ENCODE data around the gene CGNL1. TPM values are rescaled to one million over a fixed set of nuclear protein-coding genes. Genes with fewer than 3 reads are reported as not detected.

CGNL1 gene
- total RNA-seq, 1 donor from 2014 or later: 3.0 TPM

DNA sequence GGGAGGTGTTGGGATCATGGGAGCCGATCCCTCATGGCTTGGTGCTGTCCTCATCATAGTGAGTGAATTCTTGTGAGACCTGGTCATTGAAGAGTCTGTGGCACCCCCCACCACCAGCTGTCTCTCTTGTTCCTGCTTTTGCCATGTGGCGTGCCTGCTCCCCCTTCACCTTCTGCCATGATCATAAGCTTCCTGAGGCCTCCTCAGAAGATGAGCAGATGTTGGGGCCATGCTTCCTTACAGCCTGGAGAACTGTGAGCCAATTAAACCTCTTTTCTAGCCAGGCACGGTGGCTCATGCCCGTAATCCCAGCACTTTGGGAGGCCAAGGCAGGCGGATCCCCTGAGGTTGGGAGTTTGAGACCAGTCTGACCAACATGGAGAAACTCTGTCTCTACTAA lies 37.0 kb upstream of the CGNL1 start:
- Mint-ChIP-seq H3K4me3 (no peak overlapping the region), H3K36me3 (no peaks in the 10 kb centered on the region), H3K27me3 (ENCODE audit: insufficient read depth, low read depth) (peaks cover 4% of the 10 kb centered on the region), H3K4me1 (peaks cover 22% of the 10 kb centered on the region), H3K9me3 (peaks cover 8% of the 10 kb centered on the region), H3K27ac (no peak overlapping the region)
- H3K27ac ChIP-seq: no peak overlapping the region
- H3K9ac ChIP-seq: no peak overlapping the region
- peaks cover 8% of the 10 kb centered on the region for H3K4me1 ChIP-seq
- no peaks in the 10 kb centered on the region for H3K79me2 ChIP-seq (ENCODE audit: low read depth)
- H3K4me2 ChIP-seq: no peak overlapping the region
- no peaks in the 10 kb centered on the region for H4K20me1 ChIP-seq (ENCODE audit: low read depth)
- H3K9me3 ChIP-seq (ENCODE audit: low read depth): no peaks in the 10 kb centered on the region
- no peak overlapping the region for H2AFZ ChIP-seq (replicated peaks)
- H3F3A ChIP-seq (ENCODE audit: low read depth): peaks cover 16% of the 10 kb centered on the region
- no peaks in the 10 kb centered on the region for H3K36me3 ChIP-seq
- no peaks in the 10 kb centered on the region for H3K27me3 ChIP-seq
- no peak overlapping the region for H3K4me3 ChIP-seq
- no peak for DNase-seq (ENCODE audit: low spot score)
- no peak for TF ChIP-seq EZH2 (IDR thresholded peaks at IDR 0.05)
- TF ChIP-seq, protein P1, sequence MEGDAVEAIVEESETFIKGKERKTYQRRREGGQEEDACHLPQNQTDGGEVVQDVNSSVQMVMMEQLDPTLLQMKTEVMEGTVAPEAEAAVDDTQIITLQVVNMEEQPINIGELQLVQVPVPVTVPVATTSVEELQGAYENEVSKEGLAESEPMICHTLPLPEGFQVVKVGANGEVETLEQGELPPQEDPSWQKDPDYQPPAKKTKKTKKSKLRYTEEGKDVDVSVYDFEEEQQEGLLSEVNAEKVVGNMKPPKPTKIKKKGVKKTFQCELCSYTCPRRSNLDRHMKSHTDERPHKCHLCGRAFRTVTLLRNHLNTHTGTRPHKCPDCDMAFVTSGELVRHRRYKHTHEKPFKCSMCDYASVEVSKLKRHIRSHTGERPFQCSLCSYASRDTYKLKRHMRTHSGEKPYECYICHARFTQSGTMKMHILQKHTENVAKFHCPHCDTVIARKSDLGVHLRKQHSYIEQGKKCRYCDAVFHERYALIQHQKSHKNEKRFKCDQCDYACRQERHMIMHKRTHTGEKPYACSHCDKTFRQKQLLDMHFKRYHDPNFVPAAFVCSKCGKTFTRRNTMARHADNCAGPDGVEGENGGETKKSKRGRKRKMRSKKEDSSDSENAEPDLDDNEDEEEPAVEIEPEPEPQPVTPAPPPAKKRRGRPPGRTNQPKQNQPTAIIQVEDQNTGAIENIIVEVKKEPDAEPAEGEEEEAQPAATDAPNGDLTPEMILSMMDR (IDR thresholded peaks at IDR 0.05): no peak
- no peak for TF ChIP-seq EZH2phosphoT487 (IDR thresholded peaks at IDR 0.05)

DNA sequence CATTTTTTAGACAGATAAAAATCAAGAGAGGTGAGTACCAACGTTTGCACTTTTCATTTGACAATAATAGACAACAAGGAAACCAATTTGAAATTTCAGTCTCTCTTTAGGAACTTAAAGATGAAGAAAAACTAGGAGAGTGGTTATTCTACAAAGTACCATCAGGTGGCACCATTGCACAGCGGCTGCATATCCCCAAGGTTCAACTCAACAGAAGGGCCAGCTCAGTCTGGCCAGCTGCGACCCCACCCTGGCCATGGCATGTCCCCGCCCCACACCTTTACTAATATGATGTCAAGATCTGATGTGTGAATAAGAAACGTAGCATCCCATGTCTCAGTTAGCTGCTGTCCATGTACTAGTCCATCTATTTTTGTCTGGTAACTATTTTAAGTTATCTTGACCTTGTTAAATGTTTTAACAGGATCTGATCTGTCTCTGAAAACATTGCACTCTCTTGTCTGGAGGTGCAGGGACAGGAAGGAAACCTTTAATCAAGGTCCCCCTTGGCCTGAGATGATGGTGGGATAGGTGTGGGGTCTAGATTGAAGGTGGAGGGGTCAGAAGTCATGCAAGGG lies 35.5 kb upstream of the CGNL1 start:
- H2AFZ ChIP-seq (replicated peaks): no peak overlapping the region
- peaks cover 8% of the 10 kb centered on the region for H3K9me3 Mint-ChIP-seq
- no peak overlapping the region for H3K4me3 Mint-ChIP-seq
- peaks cover 16% of the 10 kb centered on the region for H3F3A ChIP-seq (ENCODE audit: low read depth)
- no peaks in the 10 kb centered on the region for H3K79me2 ChIP-seq (ENCODE audit: low read depth)
- peaks cover 4% of the 10 kb centered on the region for H3K27me3 Mint-ChIP-seq (ENCODE audit: insufficient read depth, low read depth)
- peaks cover 8% of the 10 kb centered on the region for H3K4me1 ChIP-seq
- peak; percentile 70 for DNase-seq (ENCODE audit: low spot score)
- H3K4me1 Mint-ChIP-seq: peaks cover 17% of the 10 kb centered on the region
- no peaks in the 10 kb centered on the region for H4K20me1 ChIP-seq (ENCODE audit: low read depth)
- no peaks in the 10 kb centered on the region for H3K36me3 ChIP-seq
- no peak overlapping the region for H3K27ac ChIP-seq
- no peak overlapping the region for H3K27ac Mint-ChIP-seq
- no peak for TF ChIP-seq EZH2phosphoT487 (IDR thresholded peaks at IDR 0.05)
- TF ChIP-seq, protein P1 (IDR thresholded peaks at IDR 0.05): peak; percentile 90
- no peaks in the 10 kb centered on the region for H3K36me3 Mint-ChIP-seq
- no peaks in the 10 kb centered on the region for H3K27me3 ChIP-seq
- H3K9ac ChIP-seq: no peak overlapping the region
- H3K4me3 ChIP-seq: no peak overlapping the region
- H3K4me2 ChIP-seq: no peak overlapping the region
- H3K9me3 ChIP-seq (ENCODE audit: low read depth): no peaks in the 10 kb centered on the region

DNA sequence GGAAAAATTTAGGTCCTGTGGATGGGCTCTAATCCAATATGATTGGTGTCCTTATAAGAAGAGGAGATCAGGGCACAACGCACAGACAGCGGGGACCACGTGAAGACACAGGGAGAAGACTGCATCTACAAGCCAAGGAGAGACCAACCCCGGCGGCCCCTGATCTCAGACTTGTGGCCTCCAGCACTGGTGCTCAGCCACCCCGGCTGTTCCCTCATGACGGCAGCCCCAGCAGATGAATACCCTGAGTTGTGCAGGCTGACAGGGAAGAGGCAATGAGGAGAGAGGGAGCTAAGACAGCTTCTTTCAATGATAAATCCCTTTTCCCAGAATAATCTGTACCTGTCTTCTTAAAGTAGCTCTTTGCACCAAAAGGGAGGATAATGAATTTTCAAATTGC lies 33.3 kb upstream of the CGNL1 start:
- no peak overlapping the region for H3K4me3 ChIP-seq
- no peaks in the 10 kb centered on the region for H3K79me2 ChIP-seq (ENCODE audit: low read depth)
- H3K4me2 ChIP-seq: no peak overlapping the region
- TF ChIP-seq EZH2phosphoT487 (IDR thresholded peaks at IDR 0.05) (no peak), EZH2 (IDR thresholded peaks at IDR 0.05) (no peak)
- TF ChIP-seq, protein P1 (IDR thresholded peaks at IDR 0.05): no peak
- H3K27ac ChIP-seq: peak overlapping the region; percentile 53
- H4K20me1 ChIP-seq (ENCODE audit: low read depth): no peaks in the 10 kb centered on the region
- no peak overlapping the region for H3K4me3 Mint-ChIP-seq
- peaks cover 8% of the 10 kb centered on the region for H3K4me1 ChIP-seq
- no peaks in the 10 kb centered on the region for H3K36me3 ChIP-seq
- H3K27ac Mint-ChIP-seq: peak overlapping the region; percentile 39
- H3K27me3 Mint-ChIP-seq (ENCODE audit: insufficient read depth, low read depth): peaks cover 4% of the 10 kb centered on the region
- peaks cover 16% of the 10 kb centered on the region for H3F3A ChIP-seq (ENCODE audit: low read depth)
- no peaks in the 10 kb centered on the region for H3K27me3 ChIP-seq
- H3K9ac ChIP-seq: no peak overlapping the region
- H3K4me1 Mint-ChIP-seq: peaks cover 13% of the 10 kb centered on the region
- H3K9me3 ChIP-seq (ENCODE audit: low read depth): no peaks in the 10 kb centered on the region
- H3K9me3 Mint-ChIP-seq: peaks cover 12% of the 10 kb centered on the region
- H3K36me3 Mint-ChIP-seq: no peaks in the 10 kb centered on the region
- no peak overlapping the region for H2AFZ ChIP-seq (replicated peaks)
- DNase-seq (ENCODE audit: low spot score): no peak
